Activated CD4-positive, alpha-beta T cell treated with anti-CD3 and anti-CD28 coated beads, Interleukin-2, amount 10 ng/mL, durations not matched to agents 7 days and 5 days (primary cell): Measurements from ENCODE around the gene SLC30A3. TPM values are rescaled to one million over a fixed set of nuclear protein-coding genes. Genes with fewer than 3 reads are reported as not detected.

ENCODE experiments used
- CTCF ChIA-PET: fragments of 350-600 bp; sonication (Branson Sonifier 250); formaldehyde crosslinking; loops from one replicate; lab custom pipeline; 2021; ENCODE audit warnings: antibody characterized with exemption; lab: Charles Lee
- POLR2A ChIA-PET: fragments of 350-600 bp; sonication (Branson Sonifier 250); formaldehyde crosslinking; loops from one replicate; lab custom pipeline; 2021; ENCODE audit warnings: antibody characterized with exemption; lab: Charles Lee
- DNase-seq: peaks from one replicate; pipeline ENCODE4 v3.0.0-alpha.2; 2020
- H3K27ac Mint-ChIP-seq: one replicate; pipeline ENCODE4 v1.8.0; 2021; ENCODE audit warnings: mild to moderate bottlenecking, moderate library complexity, mixed read lengths
- H3K27me3 Mint-ChIP-seq: one replicate; pipeline ENCODE4 v1.8.0; 2021; ENCODE audit warnings: mixed read lengths
- H3K36me3 Mint-ChIP-seq: one replicate; pipeline ENCODE4 v1.8.0; 2021; ENCODE audit warnings: low read depth, mixed read lengths
- H3K4me1 Mint-ChIP-seq: one replicate; pipeline ENCODE4 v1.8.0; 2021; ENCODE audit warnings: mixed read lengths
- H3K4me3 Mint-ChIP-seq: one replicate; pipeline ENCODE4 v1.8.0; 2021; ENCODE audit warnings: mild to moderate bottlenecking, moderate library complexity, mixed read lengths
- H3K9me3 Mint-ChIP-seq: one replicate; pipeline ENCODE4 v1.8.0; 2021; ENCODE audit warnings: mixed read lengths
- total RNA-seq, 2 experiments: library from RNA; stranded (reverse); gene quantifications; one replicate each; pipeline ENCODE4 v1.2.3, GENCODE V29; 2021

The SLC30A3 gene
- total RNA-seq, 2 experiments from 2014 or later: 0.23 to 0.45 TPM

DNA sequence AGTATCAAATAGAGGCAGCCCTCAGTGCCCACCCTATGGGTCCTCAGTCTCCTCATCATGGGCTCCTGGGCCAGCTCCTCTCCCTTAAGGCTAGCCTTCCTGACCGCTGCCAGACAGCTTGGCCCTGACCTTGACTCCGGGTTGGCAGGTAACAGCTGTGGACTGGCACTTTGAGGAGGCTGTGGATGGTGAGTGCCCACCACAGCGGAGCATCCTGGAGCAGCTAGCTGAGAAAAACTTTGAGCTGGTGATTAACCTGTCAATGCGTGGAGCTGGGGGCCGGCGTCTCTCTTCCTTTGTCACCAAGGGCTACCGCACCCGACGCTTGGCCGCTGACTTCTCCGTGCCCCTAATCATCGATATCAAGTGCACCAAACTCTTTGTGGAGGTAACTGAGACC, 26.7 kb downstream of the SLC30A3 start:
- peaks cover 60% of the 10 kb centered on the region for H3K36me3 Mint-ChIP-seq
- no peaks in the 10 kb centered on the region for H3K9me3 Mint-ChIP-seq
- no peaks in the 10 kb centered on the region for H3K4me1 Mint-ChIP-seq
- DNase-seq: no peak
- POLR2A ChIA-PET: no interaction called here
- H3K27me3 Mint-ChIP-seq: no peaks in the 10 kb centered on the region
- CTCF ChIA-PET: interaction anchor here (0.6 to 2.1 kb wide), 3 partner anchors 10 to 89 kb away, joined by 3 to 8 read pairs (median 4); no protein-coding TSS in a partner anchor
- H3K27ac Mint-ChIP-seq: no peak overlapping the region
- H3K4me3 Mint-ChIP-seq: no peak overlapping the region

GRCh38 chr2:27233341-27233740, 29.5 kb downstream of the SLC30A3 start:
- Mint-ChIP-seq H3K9me3 (no peaks in the 10 kb centered on the region), H3K4me1 (no peaks in the 10 kb centered on the region), H3K27me3 (no peaks in the 10 kb centered on the region), H3K27ac (no peak overlapping the region), H3K36me3 (peaks cover 49% of the 10 kb centered on the region), H3K4me3 (no peak overlapping the region)
- ChIA-PET CTCF (interaction anchor here (1.0 to 2.3 kb wide), 3 partner anchors 10 to 34 kb away, joined by 3 to 12 read pairs (median 3); no protein-coding TSS in a partner anchor), POLR2A (interaction anchor here (0.6 kb wide), 1 partner anchor 180 kb away, joined by 12 read pairs; no protein-coding TSS in a partner anchor)
- DNase-seq: no peak

DNA sequence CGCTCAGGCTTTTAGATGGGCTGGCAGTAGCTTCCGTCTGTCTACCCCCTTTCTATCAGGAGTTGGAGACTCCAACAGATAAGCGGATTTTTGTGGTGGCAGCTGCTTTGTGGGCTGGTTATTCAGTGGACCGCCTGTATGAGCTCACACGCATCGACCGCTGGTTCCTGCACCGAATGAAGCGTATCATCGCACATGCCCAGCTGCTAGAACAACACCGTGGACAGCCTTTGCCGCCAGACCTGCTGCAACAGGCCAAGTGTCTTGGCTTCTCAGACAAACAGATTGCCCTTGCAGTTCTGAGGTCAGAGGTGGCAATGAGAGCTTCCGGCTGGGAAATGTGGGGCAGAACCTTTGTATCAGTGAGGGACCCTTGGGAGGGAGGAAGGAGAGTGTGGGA, 30.9 kb downstream of the SLC30A3 start:
- H3K27ac Mint-ChIP-seq: no peak overlapping the region
- H3K4me3 Mint-ChIP-seq: no peak overlapping the region
- POLR2A ChIA-PET: no interaction called here
- no peaks in the 10 kb centered on the region for H3K27me3 Mint-ChIP-seq
- H3K9me3 Mint-ChIP-seq: no peaks in the 10 kb centered on the region
- peaks cover 53% of the 10 kb centered on the region for H3K36me3 Mint-ChIP-seq
- no peak for DNase-seq
- no peaks in the 10 kb centered on the region for H3K4me1 Mint-ChIP-seq
- CTCF ChIA-PET: interaction anchor here (1.1 kb wide), 2 partner anchors 17 to 80 kb away, joined by 3 read pairs; no protein-coding TSS in a partner anchor

DNA sequence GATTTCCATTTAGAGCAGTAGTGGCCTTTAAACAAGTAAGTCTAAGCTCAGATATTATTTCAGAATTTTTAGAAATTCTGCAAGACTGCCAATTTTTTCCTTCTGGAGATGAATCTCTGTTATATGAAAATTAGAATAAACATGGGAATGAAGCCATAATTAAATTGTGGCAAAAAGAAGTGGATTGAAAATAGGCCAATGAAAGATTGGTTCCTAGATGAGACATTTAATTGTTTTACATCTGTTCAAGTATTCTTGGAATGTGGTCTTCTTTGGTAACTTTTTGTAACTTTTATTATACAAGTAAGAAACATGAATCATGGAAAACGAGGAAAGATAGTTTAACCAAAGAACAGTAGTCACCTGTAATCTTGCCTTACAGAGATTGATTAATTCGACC, 35.3 kb downstream of the SLC30A3 start:
- ChIA-PET POLR2A (no interaction called here), CTCF (interaction anchor here (0.6 kb wide), 1 partner anchor 52 kb away, joined by 3 read pairs; no protein-coding TSS in a partner anchor)
- Mint-ChIP-seq H3K27me3 (no peaks in the 10 kb centered on the region), H3K4me3 (no peak overlapping the region), H3K4me1 (no peaks in the 10 kb centered on the region), H3K27ac (no peak overlapping the region), H3K36me3 (peaks cover 51% of the 10 kb centered on the region), H3K9me3 (no peaks in the 10 kb centered on the region)
- no peak for DNase-seq

DNA sequence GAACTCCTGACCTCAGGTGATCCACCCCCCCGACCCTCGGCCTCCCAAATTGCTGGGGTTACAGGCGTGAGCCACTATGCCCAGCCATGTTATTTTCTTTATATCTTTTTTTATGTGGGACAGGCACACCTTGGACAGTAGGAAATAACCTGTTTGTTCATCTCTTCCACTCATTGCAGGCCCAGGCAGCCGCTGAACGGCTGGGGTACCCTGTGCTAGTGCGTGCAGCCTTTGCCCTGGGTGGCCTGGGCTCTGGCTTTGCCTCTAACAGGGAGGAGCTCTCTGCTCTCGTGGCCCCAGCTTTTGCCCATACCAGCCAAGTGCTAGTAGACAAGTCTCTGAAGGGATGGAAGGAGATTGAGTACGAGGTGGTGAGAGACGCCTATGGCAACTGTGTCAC, 37.3 kb downstream of the SLC30A3 start:
- DNase-seq: no peak
- H3K27ac Mint-ChIP-seq: no peak overlapping the region
- no peaks in the 10 kb centered on the region for H3K27me3 Mint-ChIP-seq
- H3K36me3 Mint-ChIP-seq: peaks cover 54% of the 10 kb centered on the region
- no peak overlapping the region for H3K4me3 Mint-ChIP-seq
- H3K9me3 Mint-ChIP-seq: no peaks in the 10 kb centered on the region
- H3K4me1 Mint-ChIP-seq: peaks cover 4% of the 10 kb centered on the region
- POLR2A ChIA-PET: no interaction called here
- CTCF ChIA-PET: interaction anchor here (0.8 kb wide), 1 partner anchor 54 kb away, joined by 4 read pairs; no protein-coding TSS in a partner anchor

- Mint-ChIP-seq H3K27me3 (no peaks in the 10 kb centered on the region), H3K27ac (peak overlapping the region; percentile 36), H3K9me3 (no peaks in the 10 kb centered on the region), H3K36me3 (peaks cover 60% of the 10 kb centered on the region), H3K4me1 (peaks cover 18% of the 10 kb centered on the region), H3K4me3 (no peak overlapping the region)
- ChIA-PET POLR2A (no interaction called here), CTCF (interaction anchor here (1.2 kb wide), 2 partner anchors 10 to 18 kb away, joined by 3 read pairs; no protein-coding TSS in a partner anchor)
- DNase-seq: no peak
These were observed 39.4 kb downstream of the SLC30A3 start for GRCh38 chr2:27223416-27223815.

DNA sequence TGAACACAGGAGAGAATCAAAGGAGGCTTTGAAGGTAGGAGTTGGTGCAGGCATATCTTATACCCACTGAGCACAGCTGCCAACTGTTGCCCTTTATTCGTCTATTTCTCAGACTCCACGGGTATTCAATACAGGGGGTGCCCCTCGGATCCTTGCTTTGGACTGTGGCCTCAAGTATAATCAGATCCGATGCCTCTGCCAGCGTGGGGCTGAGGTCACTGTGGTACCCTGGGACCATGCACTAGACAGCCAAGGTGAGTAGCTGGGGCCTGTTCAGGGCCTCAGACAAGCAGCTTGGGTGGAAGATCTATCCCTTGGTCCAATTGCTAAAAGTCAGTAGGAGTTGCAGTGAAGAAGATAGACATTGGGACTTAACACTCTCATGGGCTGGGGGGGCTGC, 40.4 kb downstream of the SLC30A3 start:
- Mint-ChIP-seq H3K4me1 (peaks cover 27% of the 10 kb centered on the region), H3K4me3 (no peak overlapping the region), H3K9me3 (no peaks in the 10 kb centered on the region), H3K27me3 (no peaks in the 10 kb centered on the region), H3K36me3 (peaks cover 58% of the 10 kb centered on the region), H3K27ac (no peak overlapping the region)
- DNase-seq: no peak
- ChIA-PET CTCF (interaction anchor here (0.6 to 1.2 kb wide), 2 partner anchors 11 to 66 kb away, joined by 3 read pairs; no protein-coding TSS in a partner anchor), POLR2A (no interaction called here)

GRCh38 chr2:27221166-27221565, 41.7 kb downstream of the SLC30A3 start:
- Mint-ChIP-seq H3K27me3 (no peaks in the 10 kb centered on the region), H3K27ac (no peak overlapping the region), H3K36me3 (peaks cover 60% of the 10 kb centered on the region), H3K4me3 (no peak overlapping the region), H3K4me1 (peaks cover 36% of the 10 kb centered on the region), H3K9me3 (no peaks in the 10 kb centered on the region)
- CTCF ChIA-PET: interaction anchor here (0.6 kb wide), 1 partner anchor 735 kb away, joined by 4 read pairs; no protein-coding TSS in a partner anchor
- POLR2A ChIA-PET: no interaction called here
- DNase-seq: no peak

DNA sequence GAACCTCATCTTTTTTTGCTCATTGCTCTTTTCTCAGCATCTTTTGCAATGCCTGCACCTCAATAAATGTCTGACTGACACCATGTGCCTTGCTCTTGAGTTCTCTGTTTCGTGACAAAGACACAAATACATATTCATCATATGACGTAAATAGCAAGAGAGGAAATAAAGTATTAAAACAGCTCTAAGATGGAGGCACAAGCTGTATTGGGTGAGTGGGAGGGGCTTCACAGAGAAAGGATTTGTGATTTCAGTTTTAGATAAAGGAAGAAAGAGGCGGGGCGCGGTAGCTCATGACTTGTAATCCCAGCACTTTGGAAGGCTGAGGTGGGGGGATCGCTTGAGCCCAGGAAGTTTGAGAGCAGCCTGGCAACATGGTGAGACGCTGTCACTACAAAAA, 42.8 kb downstream of the SLC30A3 start:
- Mint-ChIP-seq H3K27ac (no peak overlapping the region), H3K36me3 (peaks cover 61% of the 10 kb centered on the region), H3K9me3 (no peaks in the 10 kb centered on the region), H3K27me3 (no peaks in the 10 kb centered on the region), H3K4me1 (peaks cover 42% of the 10 kb centered on the region), H3K4me3 (no peak overlapping the region)
- no peak for DNase-seq
- ChIA-PET POLR2A (no interaction called here), CTCF (no interaction called here)

DNA sequence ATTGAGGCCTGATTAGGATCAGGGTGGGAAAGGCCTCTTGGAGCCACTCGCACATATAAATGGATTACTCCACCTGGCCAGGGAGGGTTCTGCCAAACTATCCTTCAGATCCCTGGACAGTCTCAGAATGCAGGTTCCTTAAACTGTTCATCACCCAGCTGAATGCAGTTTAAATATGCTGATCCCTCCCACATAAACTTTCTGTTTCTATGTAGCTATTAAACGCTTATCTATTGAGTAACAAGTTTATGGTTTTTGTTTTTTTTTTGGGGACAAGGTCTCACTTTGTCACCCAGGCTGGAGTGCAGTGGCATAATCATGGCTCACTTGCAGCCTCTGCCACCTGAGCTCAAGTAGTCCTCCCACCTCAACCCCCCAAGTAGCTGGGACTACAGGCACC, 43.8 kb downstream of the SLC30A3 start:
- DNase-seq: no peak
- peak overlapping the region; percentile 94 for H3K4me3 Mint-ChIP-seq
- ChIA-PET CTCF (no interaction called here), POLR2A (no interaction called here)
- no peak overlapping the region for H3K27ac Mint-ChIP-seq
- peaks cover 54% of the 10 kb centered on the region for H3K36me3 Mint-ChIP-seq
- H3K27me3 Mint-ChIP-seq: no peaks in the 10 kb centered on the region
- H3K4me1 Mint-ChIP-seq: peaks cover 46% of the 10 kb centered on the region
- H3K9me3 Mint-ChIP-seq: no peaks in the 10 kb centered on the region

- H3K9me3 Mint-ChIP-seq: no peaks in the 10 kb centered on the region
- no peak for DNase-seq
- peaks cover 57% of the 10 kb centered on the region for H3K36me3 Mint-ChIP-seq
- H3K4me3 Mint-ChIP-seq: peak overlapping the region; percentile 94
- ChIA-PET POLR2A (no interaction called here), CTCF (interaction anchor here (1.0 kb wide), 1 partner anchor 28 kb away, joined by 3 read pairs; no protein-coding TSS in a partner anchor)
- H3K27ac Mint-ChIP-seq: peak overlapping the region; percentile 96
- H3K27me3 Mint-ChIP-seq: no peaks in the 10 kb centered on the region
- peaks cover 49% of the 10 kb centered on the region for H3K4me1 Mint-ChIP-seq
These were observed 44.2 kb downstream of the SLC30A3 start for GRCh38 chr2:27218614-27219013.

- peaks cover 58% of the 10 kb centered on the region for H3K4me1 Mint-ChIP-seq
- H3K27me3 Mint-ChIP-seq: no peaks in the 10 kb centered on the region
- ChIA-PET CTCF (interaction anchor here (0.6 to 1.0 kb wide), 4 partner anchors 14 to 183 kb away, joined by 3 read pairs; no protein-coding TSS in a partner anchor), POLR2A (interaction anchor here (0.7 kb wide), 1 partner anchor 85 kb away, joined by 3 read pairs; no protein-coding TSS in a partner anchor)
- H3K36me3 Mint-ChIP-seq: peaks cover 51% of the 10 kb centered on the region
- no peaks in the 10 kb centered on the region for H3K9me3 Mint-ChIP-seq
- peak within 1 kb of the TSS; percentile 96 for H3K27ac Mint-ChIP-seq
- H3K4me3 Mint-ChIP-seq: peak within 1 kb of the TSS; percentile 94
- peak; percentile 88 for DNase-seq
These were observed 45.4 kb downstream of the SLC30A3 start, which contains the start of gene CAD for GRCh38 chr2:27217173-27218121. CAD (plus strand) TSS chr2:27217369; CDS start chr2:27217552, 183 bp downstream.
